Stimulated activated CD4-positive, alpha-beta T cell treated with anti-CD3 and anti-CD28 coated beads, Interleukin-1b, Interleukin-23, amount 100 ng/mL, for 48 hours (primary cell): Measurements from ENCODE around the gene CUX1.
A peak's percentile ranks its signal among the peaks of the same experiment; 100 is the strongest.

ENCODE experiments used
- DNase-seq: peaks from one replicate; pipeline ENCODE4 v3.0.0-alpha.2; 2020

Gene CUX1

DNA sequence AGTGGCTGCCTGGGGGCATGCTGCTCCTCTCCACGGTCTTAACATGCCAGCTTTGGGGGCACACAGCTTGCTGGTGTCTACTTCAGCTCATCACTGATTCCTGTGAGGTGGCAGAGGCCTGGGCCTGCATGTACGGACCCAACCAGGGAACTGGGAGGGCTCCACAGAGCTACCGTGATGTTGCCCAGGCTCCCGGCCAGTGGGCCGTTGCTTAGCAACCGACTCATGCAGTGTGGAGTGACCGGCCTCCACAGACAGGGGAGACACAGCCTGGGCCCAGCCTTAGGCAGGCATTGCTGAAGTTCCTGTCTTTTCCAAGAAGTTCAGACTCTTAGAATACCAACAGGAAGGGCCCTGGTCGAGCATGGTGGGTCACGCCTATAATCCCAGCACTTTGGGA, 443.4 kb downstream of the CUX1 start:
- no peak for DNase-seq

DNA sequence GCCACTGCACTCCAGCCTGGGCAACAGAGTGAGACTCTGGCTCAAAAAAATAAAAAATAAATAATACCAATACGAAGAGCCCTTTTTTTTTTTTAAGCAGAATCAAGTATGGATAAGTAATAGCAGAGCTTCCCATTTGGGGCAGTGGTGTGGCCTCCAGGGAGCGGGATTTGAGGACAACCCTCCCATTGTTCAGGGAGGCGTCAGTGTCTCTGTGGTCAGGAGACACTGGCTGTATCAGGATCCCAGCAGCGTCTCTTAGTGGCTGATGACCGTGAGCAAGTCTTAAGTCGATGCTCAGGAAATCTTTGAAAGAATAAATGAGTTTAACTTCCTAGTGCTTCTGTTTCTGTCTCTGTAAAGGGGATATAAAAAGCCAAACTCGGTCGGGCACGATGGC, 444.0 kb downstream of the CUX1 start:
- no peak for DNase-seq

GRCh38 chr7:102262546-102262945, 445.1 kb downstream of the CUX1 start:
- DNase-seq: no peak

- DNase-seq: no peak
Observed at GRCh38 chr7:102264367-102264891, 447.0 kb downstream of the CUX1 start.

GRCh38 chr7:102266541-102266940, 449.1 kb downstream of the CUX1 start:
- no peak for DNase-seq

DNA sequence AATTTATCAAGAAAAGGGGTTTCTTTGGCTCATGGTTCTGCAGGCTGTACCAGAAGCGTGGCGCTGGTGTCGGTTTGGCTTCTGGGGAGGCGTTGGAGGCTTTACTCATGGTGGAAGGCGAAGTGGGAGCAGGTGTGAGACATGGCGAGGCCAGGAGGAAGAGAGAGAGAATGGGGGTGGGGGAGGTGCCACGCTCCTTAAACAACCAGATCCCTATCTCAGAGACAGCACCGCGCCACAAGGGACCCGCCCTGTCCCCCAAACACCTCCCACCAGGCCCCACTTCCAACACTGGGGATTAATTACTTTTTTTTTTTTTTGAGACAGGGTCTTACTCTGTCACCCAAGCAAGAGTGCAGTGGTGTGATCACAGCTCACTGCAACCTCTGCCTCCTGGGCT, 451.2 kb downstream of the CUX1 start:
- DNase-seq: no peak

DNA sequence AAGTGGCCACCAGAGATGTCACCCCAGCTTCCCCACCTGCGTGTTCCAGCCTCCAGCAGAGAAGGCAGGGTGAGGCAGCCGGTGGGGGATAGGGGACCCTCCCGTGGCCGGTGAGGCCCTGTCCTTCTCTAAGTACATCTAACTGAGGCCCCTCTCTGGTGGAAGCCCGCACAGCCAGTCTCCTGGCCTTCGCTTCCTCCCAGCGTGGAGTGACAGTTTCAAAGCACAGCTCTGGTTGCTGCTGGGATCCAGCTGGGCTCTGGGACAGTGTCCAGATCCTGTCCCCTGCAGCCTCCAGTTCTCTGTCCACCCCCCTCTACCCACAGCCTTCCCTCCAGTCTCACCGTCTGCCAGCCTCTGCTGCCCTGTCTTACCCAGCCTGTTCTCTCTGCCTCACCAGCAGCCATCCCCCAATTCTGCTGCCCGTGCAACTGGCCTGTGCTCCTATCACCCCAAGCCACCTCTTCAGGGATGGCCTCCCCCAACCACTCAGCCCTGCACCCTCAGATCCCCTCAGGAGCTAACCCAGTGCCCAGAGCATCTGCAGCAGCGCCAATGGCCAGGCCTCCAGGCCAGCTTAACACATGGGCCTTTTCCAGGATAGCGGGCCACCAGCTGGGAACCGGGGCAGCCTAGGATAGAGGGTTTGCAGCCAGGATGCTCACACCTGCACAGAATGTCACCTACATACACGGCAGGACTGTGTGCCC, 452.9 kb downstream of the CUX1 start:
- DNase-seq: no peak

- DNase-seq: no peak
Observed at GRCh38 chr7:102271158-102271798, 453.9 kb downstream of the CUX1 start.

- DNase-seq: peak; percentile 65
Observed at GRCh38 chr7:102272075-102272916, 454.9 kb downstream of the CUX1 start.

DNA sequence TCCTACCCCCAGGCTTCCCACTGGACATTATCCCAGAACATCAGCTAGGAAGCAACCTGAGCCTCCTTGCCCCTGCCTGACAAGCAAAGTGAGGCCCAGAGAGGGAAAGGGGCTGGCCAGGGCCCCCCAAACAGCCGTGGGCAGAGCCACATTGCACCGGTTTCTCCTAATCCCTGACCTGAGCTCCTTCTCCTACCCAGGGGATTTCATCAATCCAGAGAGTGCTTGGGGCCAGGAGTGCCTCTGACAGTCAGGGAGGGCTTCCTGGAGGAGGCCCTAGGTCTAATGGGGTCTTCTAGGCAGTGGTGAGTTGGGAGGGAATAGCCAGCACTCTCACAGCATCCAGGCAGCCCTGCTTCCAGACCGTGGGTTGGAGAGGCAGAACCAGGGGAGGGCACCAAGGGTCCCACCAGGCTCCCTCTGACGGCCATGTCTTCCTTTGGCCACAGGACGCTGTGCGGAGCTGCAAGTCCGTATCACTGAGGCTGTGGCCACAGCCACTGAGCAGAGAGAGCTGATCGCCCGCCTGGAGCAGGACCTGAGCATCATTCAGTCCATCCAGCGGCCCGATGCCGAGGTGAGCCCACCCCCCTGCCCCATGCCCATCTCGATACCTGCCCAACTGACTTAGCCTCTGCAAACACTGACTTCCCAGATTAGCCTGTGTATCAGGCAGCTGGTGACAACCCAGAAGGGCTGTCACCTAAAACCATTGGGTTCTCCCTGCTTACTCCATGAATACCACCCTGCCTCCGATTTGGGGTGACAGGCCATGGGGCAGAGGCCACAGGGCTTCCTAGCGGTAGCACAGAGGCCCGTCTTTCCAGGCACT, 455.7 kb downstream of the CUX1 start:
- DNase-seq: no peak

DNA sequence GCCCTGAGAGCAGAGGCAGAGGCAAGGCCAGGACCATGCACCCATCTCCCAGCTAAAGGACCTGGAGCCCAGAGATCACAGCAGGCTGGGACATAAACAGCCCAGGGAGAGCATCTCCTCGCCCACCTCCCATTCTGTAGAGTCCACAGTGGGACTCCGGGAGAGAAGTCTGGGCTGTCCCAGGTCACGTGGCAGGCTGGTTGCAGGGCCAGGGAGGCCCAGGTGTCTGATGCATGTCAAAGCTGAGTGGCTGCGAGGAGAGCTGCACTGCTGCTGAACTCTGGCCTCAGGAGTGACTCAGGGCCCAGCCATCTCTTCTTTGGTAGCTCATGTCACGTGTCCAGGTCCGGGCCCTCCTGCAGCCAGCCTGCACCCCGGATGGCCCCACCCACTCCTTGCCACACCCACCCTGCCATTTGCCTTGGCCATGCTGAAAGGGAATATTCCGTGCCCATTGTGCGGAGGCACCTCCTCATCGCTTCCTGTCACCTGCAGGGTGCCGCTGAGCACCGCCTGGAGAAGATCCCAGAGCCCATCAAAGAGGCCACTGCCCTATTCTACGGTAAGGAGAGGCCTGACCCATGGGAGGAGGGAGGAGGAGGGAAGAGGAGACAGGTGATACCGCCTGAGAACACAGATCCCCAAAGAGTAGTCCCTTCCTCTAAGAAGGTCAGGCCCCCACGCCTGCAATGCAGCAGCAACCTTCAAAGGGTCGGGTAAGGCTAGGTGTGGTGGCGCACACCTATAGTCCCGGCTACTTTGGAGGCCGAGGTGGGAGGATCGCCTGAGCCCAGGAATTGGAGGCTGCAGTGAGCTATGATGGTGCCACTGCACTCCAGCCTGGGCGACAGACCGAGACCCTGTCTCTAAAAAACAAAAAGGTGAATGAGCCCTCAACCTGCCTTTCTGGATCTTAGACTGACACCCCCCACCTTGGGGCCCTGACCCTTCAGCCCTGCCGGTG, 456.6 kb downstream of the CUX1 start:
- no peak for DNase-seq

- DNase-seq: no peak
Observed at GRCh38 chr7:102275123-102275703, 457.8 kb downstream of the CUX1 start.

- DNase-seq: no peak
Observed at GRCh38 chr7:102277901-102278300, 460.5 kb downstream of the CUX1 start.

- DNase-seq: peak; percentile 59
Observed at GRCh38 chr7:102279537-102280400, 462.3 kb downstream of the CUX1 start.

DNA sequence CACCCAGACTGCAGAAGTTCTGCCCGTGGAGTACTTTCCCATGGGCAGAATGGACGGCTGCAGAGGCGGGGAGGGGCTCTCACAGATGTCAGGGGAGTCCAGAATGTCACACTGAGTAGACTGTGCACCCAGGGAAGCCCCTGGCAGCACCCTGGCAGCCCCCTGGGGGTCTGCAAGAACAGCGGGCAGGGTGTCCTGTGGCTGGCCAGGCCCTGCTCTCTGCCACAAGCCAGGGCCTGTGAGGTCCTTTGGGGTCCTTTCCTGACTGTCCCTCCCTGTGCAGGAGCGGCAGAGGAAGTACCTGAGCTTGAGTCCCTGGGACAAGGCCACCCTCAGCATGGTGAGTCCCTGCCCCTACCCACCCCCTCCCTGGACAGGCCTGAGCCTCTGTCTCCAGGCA, 463.1 kb downstream of the CUX1 start:
- DNase-seq: no peak

DNA sequence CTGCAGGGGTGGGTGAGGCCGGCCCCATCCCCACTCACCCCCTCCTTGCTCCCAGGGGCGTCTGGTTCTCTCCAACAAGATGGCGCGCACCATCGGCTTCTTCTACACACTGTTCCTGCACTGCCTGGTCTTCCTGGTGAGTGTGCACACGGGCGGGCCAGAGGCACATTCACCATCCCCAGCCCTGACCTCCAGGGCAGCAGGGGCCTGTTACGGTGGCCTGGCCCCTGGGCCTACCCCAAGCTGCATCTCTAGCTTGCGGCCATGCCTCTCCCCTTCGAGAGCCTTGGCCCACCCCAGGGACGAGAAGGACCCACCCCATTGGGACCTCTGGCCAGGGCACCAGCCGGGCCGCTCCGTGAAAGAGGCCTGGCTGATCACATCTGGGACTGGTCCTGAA, 464.4 kb downstream of the CUX1 start:
- no peak for DNase-seq

DNA sequence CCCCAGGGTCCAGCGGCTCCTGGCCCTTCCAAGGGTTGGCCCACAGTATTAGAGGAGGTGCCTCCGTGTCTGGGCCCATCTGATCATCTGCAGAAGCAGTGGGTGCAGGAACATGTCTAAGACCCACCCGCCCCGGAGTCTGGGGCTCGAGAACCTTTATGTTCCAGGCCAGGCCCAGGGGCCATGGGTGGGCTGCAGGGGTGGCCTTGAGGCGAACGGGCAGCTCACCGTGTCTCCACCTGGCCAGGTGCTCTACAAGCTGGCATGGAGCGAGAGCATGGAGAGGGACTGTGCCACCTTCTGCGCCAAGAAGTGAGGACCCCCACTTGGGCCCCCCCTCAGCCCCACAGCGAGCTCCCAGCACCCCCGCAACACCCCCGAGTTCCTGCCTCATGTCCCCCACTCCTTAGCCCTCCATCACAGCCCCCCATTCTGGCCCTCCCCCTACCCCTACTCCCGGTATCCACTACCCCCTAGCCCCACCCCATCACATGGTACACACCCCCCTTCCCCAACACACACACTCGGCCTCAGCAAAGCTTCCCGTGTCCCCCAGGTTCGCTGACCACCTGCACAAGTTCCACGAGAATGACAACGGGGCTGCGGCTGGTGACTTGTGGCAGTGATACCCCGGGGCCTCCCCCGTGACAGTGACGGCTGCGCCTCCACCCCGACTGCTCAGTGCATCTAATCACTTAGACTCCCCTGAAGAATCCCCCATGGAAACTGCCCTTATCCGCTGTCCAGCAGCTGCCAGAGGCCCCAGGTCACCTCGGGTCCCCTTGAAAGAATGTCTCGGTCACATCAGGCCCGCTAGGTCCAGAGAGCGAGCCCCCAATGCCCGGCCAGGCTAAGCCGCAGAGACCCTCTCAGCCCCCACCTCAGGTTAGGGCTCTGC, 465.3 kb downstream of the CUX1 start:
- no peak for DNase-seq

GRCh38 chr7:102283477-102284189, 466.2 kb downstream of the CUX1 start:
- DNase-seq: no peak
